22Rv1 (cell line): ENCODE results near the gene RER1.

ENCODE experiments used
- H3K27ac ChIP-seq: fragments of 450-650 bp; 2 replicates; pipeline ENCODE4 v1.5.1; 2017
- CTCF ChIP-seq: fragments of 450-650 bp; IDR thresholded peaks from 2 replicates; pipeline ENCODE4 v1.5.1; 2017; ENCODE audit warnings: mild to moderate bottlenecking
- ZFX ChIP-seq: fragments of 450-650 bp; IDR thresholded peaks from 2 replicates; pipeline ENCODE4 v1.6.1; 2017; ENCODE audit warnings: antibody characterized with exemption, borderline replicate concordance

Gene RER1

GRCh38 chr1:2378956-2379732 is 12.5 kb upstream of the RER1 start:
- no peak overlapping the region for H3K27ac ChIP-seq
- TF ChIP-seq ZFX (no peak), CTCF (no peak)

GRCh38 chr1:2379733-2380404 is 11.8 kb upstream of the RER1 start:
- no peak overlapping the region for H3K27ac ChIP-seq
- no peak for TF ChIP-seq ZFX
- no peak for TF ChIP-seq CTCF

GRCh38 chr1:2380816-2381591 is 10.6 kb upstream of the RER1 start:
- no peak overlapping the region for H3K27ac ChIP-seq
- no peak for TF ChIP-seq CTCF
- TF ChIP-seq ZFX: no peak

GRCh38 chr1:2381741-2382620 is 9.7 kb upstream of the RER1 start:
- no peak overlapping the region for H3K27ac ChIP-seq

GRCh38 chr1:2382621-2383361 is 8.8 kb upstream of the RER1 start:
- peak; percentile 55 for TF ChIP-seq CTCF
- no peak for TF ChIP-seq ZFX

More at GRCh38 chr1:2381741-2382620, 9.7 kb upstream of the RER1 start:
- TF ChIP-seq CTCF: peak; percentile 88
- TF ChIP-seq ZFX: no peak

GRCh38 chr1:2383576-2383975 is 8.1 kb upstream of the RER1 start:
- no peak for TF ChIP-seq ZFX
- TF ChIP-seq CTCF: no peak
- no peak overlapping the region for H3K27ac ChIP-seq

More at GRCh38 chr1:2382621-2383361, 8.8 kb upstream of the RER1 start:
- no peak overlapping the region for H3K27ac ChIP-seq
